Mesothelial cell of epicardium (in vitro differentiated cells): ENCODE data around the gene OR4E2. TPM values are rescaled to one million over a fixed set of nuclear protein-coding genes. Genes with fewer than 3 reads are reported as not detected.
"Not testable (repeated sequence)": the region's sequence is repeated elsewhere in the genome, so short reads cannot be mapped to it uniquely, and the experiment has no call there.

ENCODE experiments used
- DNase-seq, 2 experiments: peaks; one replicate each; pipeline ENCODE4 v3.0.0; 2021; ENCODE audit warnings: low spot score in 2 of 2; ENCODE audit not compliant: unreplicated experiment in 2 of 2
- H3K27ac Mint-ChIP-seq: 2 replicates; pipeline ENCODE4 v1.8.0; 2021; ENCODE audit warnings: mixed read lengths
- H3K27me3 Mint-ChIP-seq: 2 replicates; pipeline ENCODE4 v1.8.0; 2021; ENCODE audit warnings: low read depth, mixed read lengths
- H3K36me3 Mint-ChIP-seq: 2 replicates; pipeline ENCODE4 v1.8.0; 2021; ENCODE audit warnings: mixed read lengths
- H3K4me1 Mint-ChIP-seq: 2 replicates; pipeline ENCODE4 v1.8.0; 2021; ENCODE audit warnings: mixed read lengths
- H3K4me3 Mint-ChIP-seq: 2 replicates; pipeline ENCODE4 v1.8.0; 2021; ENCODE audit warnings: mild to moderate bottlenecking, moderate library complexity, mixed read lengths
- H3K9me3 Mint-ChIP-seq: 2 replicates; pipeline ENCODE4 v1.8.0; 2021; ENCODE audit warnings: mixed read lengths
- CTCF ChIP-seq: fragments of 200-600 bp; sonication (generic); IDR thresholded peaks from one replicate; pipeline ENCODE4 v1.5.0; 2021; ENCODE audit warnings: antibody characterized with exemption; ENCODE audit not compliant: unreplicated experiment
- total RNA-seq: library from RNA; stranded (reverse); gene quantifications from 3 replicates; pipeline ENCODE4 v1.2.1, GENCODE V29; 2021

OR4E2 gene
- total RNA-seq, 1 donor from 2014 or later, result not detected

DNA sequence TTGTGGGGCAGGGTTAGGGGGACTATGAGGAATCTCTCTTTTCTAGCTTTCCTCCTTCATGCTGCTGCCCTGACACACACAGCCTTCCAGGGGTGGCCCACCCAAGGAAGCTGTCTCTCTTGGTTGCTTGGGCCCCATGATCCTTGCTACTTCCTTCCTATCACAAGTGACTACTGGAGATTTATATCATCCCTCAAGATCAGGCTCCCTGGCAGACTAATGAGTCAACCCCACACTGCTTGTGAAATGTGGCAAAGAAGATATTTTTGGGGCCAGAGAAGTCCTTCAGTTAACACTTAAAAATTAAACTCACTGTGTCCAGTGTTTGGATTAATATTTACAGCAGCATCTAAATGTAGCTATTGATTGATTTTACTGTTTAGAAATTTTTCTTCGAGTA is 18.5 kb downstream of the OR4E2 start:
- TF ChIP-seq CTCF, result no peak
- H3K4me1 Mint-ChIP-seq, result no peaks in the 10 kb centered on the region
- H3K27ac Mint-ChIP-seq, result no peak overlapping the region
- peaks cover 10% of the 10 kb centered on the region for H3K9me3 Mint-ChIP-seq
- H3K36me3 Mint-ChIP-seq, result no peaks in the 10 kb centered on the region
- H3K27me3 Mint-ChIP-seq, result peaks cover 26% of the 10 kb centered on the region
- no peak overlapping the region for H3K4me3 Mint-ChIP-seq
- no peak for DNase-seq

- H3K9me3 Mint-ChIP-seq, result peaks cover 10% of the 10 kb centered on the region
- H3K36me3 Mint-ChIP-seq, result no peaks in the 10 kb centered on the region
- no peak within 1 kb of the TSS for H3K4me3 Mint-ChIP-seq
- H3K27ac Mint-ChIP-seq, result no peak within 1 kb of the TSS
- no peak for TF ChIP-seq CTCF
- H3K27me3 Mint-ChIP-seq, result peaks cover 29% of the 10 kb centered on the region
- no peaks in the 10 kb centered on the region for H3K4me1 Mint-ChIP-seq
- no peak for DNase-seq
These were observed 20.1 kb downstream of the OR4E2 start, which contains the start of gene OR4E1 for GRCh38 chr14:21673718-21674117. OR4E1 (minus strand) TSS chr14:21673818; CDS start chr14:21670935, 2,883 bp downstream.

GRCh38 chr14:21675566-21675965 is 21.9 kb downstream of the OR4E2 start:
- no peak for TF ChIP-seq CTCF
- Mint-ChIP-seq H3K36me3 (no peaks in the 10 kb centered on the region), H3K4me3 (no peak overlapping the region)

GRCh38 chr14:21680072-21680471 is 26.4 kb downstream of the OR4E2 start:
- H3K27me3 Mint-ChIP-seq, result peaks cover 29% of the 10 kb centered on the region
- no peak for TF ChIP-seq CTCF
- H3K4me1 Mint-ChIP-seq, result no peaks in the 10 kb centered on the region
- H3K27ac Mint-ChIP-seq, result no peak overlapping the region
- peaks cover 5% of the 10 kb centered on the region for H3K9me3 Mint-ChIP-seq
- no peaks in the 10 kb centered on the region for H3K36me3 Mint-ChIP-seq
- no peak for DNase-seq
- no peak overlapping the region for H3K4me3 Mint-ChIP-seq

More at GRCh38 chr14:21675566-21675965, 21.9 kb downstream of the OR4E2 start:
- H3K9me3 Mint-ChIP-seq, result peaks cover 10% of the 10 kb centered on the region
- DNase-seq, result no peak
- H3K27ac Mint-ChIP-seq, result no peak overlapping the region
- H3K4me1 Mint-ChIP-seq, result no peaks in the 10 kb centered on the region
- peaks cover 17% of the 10 kb centered on the region for H3K27me3 Mint-ChIP-seq

- no peak for DNase-seq
- Mint-ChIP-seq H3K4me1 (no peaks in the 10 kb centered on the region), H3K9me3 (peaks cover 8% of the 10 kb centered on the region), H3K27ac (no peak overlapping the region), H3K27me3 (peaks cover 31% of the 10 kb centered on the region), H3K36me3 (no peaks in the 10 kb centered on the region), H3K4me3 (no peak overlapping the region)
- TF ChIP-seq CTCF, result no peak
These were observed 32.8 kb downstream of the OR4E2 start for GRCh38 chr14:21686468-21686867.

DNA sequence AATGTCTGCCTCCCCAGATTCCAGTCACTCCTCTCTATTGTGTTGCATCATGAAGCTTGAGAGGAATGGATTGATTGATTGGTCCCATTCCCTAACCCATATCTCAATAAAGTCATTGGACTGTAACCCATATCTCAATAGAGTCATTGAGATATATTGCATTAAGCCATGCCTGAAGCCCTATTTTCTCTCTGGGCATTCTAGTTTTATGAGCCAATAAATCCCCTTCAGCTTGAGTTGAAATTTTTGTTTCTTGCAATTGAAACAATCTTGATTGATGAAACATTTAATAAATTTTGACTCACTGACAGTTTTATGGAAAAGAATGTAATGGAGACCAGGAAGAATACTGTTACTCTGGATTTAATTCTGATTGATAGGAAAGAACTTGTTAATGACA is 40.8 kb downstream of the OR4E2 start:
- Mint-ChIP-seq H3K4me1 (no peaks in the 10 kb centered on the region), H3K4me3 (no peak overlapping the region), H3K27ac (no peak overlapping the region), H3K36me3 (no peaks in the 10 kb centered on the region), H3K27me3 (peaks cover 24% of the 10 kb centered on the region), H3K9me3 (peaks cover 7% of the 10 kb centered on the region)
- DNase-seq, result no peak
- TF ChIP-seq CTCF, result no peak

DNA sequence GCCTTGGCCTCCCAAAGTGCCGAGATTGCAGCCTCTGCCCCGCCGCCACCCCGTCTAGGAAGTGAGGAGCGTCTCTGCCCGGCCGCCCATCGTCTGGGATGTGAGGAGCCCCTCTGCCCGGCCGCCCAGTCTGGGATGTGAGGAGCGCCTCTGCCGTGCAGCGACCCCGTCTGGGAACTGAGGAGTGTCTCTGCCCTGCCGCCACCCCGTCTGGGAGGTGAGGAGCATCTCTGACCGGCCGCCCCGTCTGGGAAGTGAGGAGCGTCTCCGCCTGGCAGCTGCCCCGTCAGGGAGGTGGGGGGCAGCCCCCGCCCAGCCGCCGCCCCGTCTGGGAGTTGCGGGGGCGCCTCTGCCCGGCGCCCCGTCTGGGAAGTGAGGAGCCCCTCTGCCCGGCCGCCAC is 44.0 kb downstream of the OR4E2 start:
- not testable (repeated sequence) for H3K4me3 Mint-ChIP-seq, H3K27me3 Mint-ChIP-seq, H3K27ac Mint-ChIP-seq, H3K36me3 Mint-ChIP-seq, H3K9me3 Mint-ChIP-seq, H3K4me1 Mint-ChIP-seq, DNase-seq

DNA sequence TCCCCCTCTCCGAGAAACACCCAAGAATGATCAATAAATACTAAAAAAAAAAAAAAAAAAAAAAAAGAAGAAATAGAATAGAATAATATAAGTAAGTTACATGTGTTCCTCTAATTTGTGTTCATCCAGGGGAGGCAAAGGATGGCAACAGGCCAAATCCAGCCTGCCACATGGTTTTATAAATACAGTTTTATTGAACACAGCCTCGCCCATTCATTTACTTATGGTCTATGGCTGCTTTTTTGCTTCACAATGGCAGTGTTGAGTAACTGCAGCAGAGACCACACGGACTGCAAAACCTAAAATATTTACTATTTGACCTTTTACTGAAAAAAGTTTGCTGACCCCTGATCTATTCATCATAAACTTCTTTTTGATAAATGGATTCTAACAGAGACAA is 44.9 kb downstream of the OR4E2 start:
- not testable (repeated sequence) for H3K4me1 Mint-ChIP-seq, DNase-seq, H3K4me3 Mint-ChIP-seq, H3K36me3 Mint-ChIP-seq, H3K27ac Mint-ChIP-seq, H3K9me3 Mint-ChIP-seq, H3K27me3 Mint-ChIP-seq
